Glutamatergic neuron (in vitro differentiated cells): ENCODE data around the gene FCGR3B. TPM values are rescaled to one million over a fixed set of nuclear protein-coding genes. Genes with fewer than 3 reads are reported as not detected.
"Not testable (repeated sequence)": the region's sequence is repeated elsewhere in the genome, so short reads cannot be mapped to it uniquely, and the experiment has no call there.

Source experiments
- DNase-seq: peaks from one replicate; pipeline ENCODE4 v3.0.0; 2022
- H3K27ac Mint-ChIP-seq: one replicate; pipeline ENCODE4 v1.8.0; 2020; ENCODE audit warnings: mild to moderate bottlenecking, mixed read lengths, inconsistent platforms; ENCODE audit not compliant: unreplicated experiment
- H3K27me3 Mint-ChIP-seq: one replicate; pipeline ENCODE4 v1.8.0; 2020; ENCODE audit warnings: mild to moderate bottlenecking, moderate library complexity, mixed read lengths, inconsistent platforms; ENCODE audit not compliant: unreplicated experiment
- H3K36me3 Mint-ChIP-seq: one replicate; pipeline ENCODE4 v1.8.0; 2020; ENCODE audit warnings: mild to moderate bottlenecking, mixed read lengths, inconsistent platforms; ENCODE audit not compliant: unreplicated experiment
- H3K4me1 Mint-ChIP-seq: one replicate; pipeline ENCODE4 v1.8.0; 2020; ENCODE audit warnings: mild to moderate bottlenecking, low read depth, mixed read lengths, inconsistent platforms; ENCODE audit not compliant: unreplicated experiment
- H3K4me3 Mint-ChIP-seq: one replicate; pipeline ENCODE4 v1.8.0; 2020; ENCODE audit warnings: mild to moderate bottlenecking, mixed read lengths, inconsistent platforms; ENCODE audit not compliant: unreplicated experiment
- H3K9me3 Mint-ChIP-seq: one replicate; pipeline ENCODE4 v1.8.0; 2020; ENCODE audit warnings: mild to moderate bottlenecking, moderate library complexity, mixed read lengths, inconsistent platforms; ENCODE audit not compliant: unreplicated experiment
- total RNA-seq: library from RNA; stranded (reverse); fragmentation: NEBNext Ultra II Directional; extraction: Animal tissue kit (Norgen Biotek cat#: 25700); gene quantifications from one replicate; pipeline ENCODE4 v1.2.1, GENCODE V29; 2021; ENCODE audit not compliant: unreplicated experiment

Gene FCGR3B
- total RNA-seq, 1 donor from 2014 or later, result not detected

DNA sequence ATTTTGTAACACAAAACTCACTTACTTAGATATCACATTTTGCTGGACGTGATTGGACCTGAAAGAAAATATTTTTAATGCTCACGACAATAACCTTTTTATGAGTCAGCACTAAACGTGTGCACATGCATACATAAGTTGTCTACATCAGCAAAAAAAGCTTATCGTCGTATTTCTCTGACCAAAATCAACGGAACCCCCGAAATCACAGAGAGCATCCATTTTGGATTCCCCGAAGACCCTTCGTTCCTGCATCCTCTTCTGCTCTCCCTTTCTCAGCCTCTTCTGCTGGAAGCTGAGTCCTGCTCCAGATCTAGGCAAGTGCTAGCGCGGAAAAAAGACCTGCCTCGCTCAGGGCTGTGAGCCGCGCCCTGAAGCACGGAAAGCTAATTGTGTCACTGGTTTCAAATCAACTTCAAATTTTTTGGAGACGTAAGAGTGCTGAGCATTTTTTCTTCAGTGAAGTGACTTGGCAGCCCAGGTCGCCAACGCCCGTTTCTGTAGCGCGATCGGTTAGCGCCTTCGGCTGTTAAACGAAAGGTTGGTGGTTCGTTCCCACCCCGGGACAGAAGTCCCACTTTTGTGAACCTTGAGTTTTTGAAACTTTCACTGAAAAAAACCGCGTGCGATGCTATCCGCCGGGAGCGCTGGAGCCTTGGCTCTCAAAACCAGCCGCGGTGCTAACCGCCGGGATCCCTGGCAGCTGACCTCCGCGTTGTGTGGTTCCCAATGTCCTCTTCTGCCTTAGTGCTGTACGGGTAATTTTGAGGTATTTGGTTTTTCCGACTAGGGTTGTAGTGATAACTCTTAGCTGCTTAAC is 9.6 kb downstream of the FCGR3B start:
- H3K27me3 Mint-ChIP-seq, result not testable (repeated sequence)
- peak; percentile 44 for DNase-seq

GRCh38 chr1:161620399-161620798 is 10.6 kb downstream of the FCGR3B start:
- H3K4me1 Mint-ChIP-seq, H3K9me3 Mint-ChIP-seq, DNase-seq, H3K27me3 Mint-ChIP-seq, H3K27ac Mint-ChIP-seq, H3K36me3 Mint-ChIP-seq, H3K4me3 Mint-ChIP-seq: not testable (repeated sequence)

More for the DNA sequence above, 9.6 kb downstream of the FCGR3B start:
- not testable (repeated sequence) for H3K9me3 Mint-ChIP-seq, H3K36me3 Mint-ChIP-seq, H3K4me1 Mint-ChIP-seq
- Mint-ChIP-seq H3K27ac (peak overlapping the region; percentile 71), H3K4me3 (peak overlapping the region; percentile 90)

DNA sequence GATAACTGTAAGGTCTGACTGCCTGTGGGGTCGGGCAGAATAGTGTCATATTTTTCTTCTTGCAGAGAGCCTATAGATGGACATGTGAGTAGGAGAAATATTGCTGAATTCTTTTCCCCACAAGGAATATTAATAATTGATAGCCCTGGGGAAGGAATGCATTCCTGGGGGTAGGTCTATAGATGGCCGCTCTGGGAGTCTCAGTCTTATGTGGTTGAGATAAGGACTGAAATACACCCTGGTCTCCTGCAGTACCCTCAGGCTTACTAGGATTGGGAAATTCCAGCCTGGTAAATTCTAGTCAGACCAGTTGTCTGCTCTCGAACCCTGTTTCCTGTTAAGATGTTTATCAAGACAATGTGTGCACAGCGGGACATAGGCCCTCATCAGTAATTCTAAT is 12.5 kb downstream of the FCGR3B start:
- not testable (repeated sequence) for H3K36me3 Mint-ChIP-seq, DNase-seq, H3K27me3 Mint-ChIP-seq, H3K9me3 Mint-ChIP-seq, H3K27ac Mint-ChIP-seq, H3K4me3 Mint-ChIP-seq, H3K4me1 Mint-ChIP-seq

GRCh38 chr1:161616417-161616816 is 14.6 kb downstream of the FCGR3B start:
- H3K9me3 Mint-ChIP-seq, result peaks cover 11% of the 10 kb centered on the region
- not testable (repeated sequence) for DNase-seq, H3K27me3 Mint-ChIP-seq, H3K4me3 Mint-ChIP-seq, H3K4me1 Mint-ChIP-seq, H3K36me3 Mint-ChIP-seq
- peak overlapping the region; percentile 91 for H3K27ac Mint-ChIP-seq

GRCh38 chr1:161613142-161613514 is 17.8 kb downstream of the FCGR3B start:
- H3K36me3 Mint-ChIP-seq, H3K27me3 Mint-ChIP-seq, DNase-seq, H3K4me1 Mint-ChIP-seq: not testable (repeated sequence)
- Mint-ChIP-seq H3K9me3 (peaks cover 11% of the 10 kb centered on the region), H3K27ac (peak overlapping the region; percentile 87), H3K4me3 (peak overlapping the region; percentile 91)

DNA sequence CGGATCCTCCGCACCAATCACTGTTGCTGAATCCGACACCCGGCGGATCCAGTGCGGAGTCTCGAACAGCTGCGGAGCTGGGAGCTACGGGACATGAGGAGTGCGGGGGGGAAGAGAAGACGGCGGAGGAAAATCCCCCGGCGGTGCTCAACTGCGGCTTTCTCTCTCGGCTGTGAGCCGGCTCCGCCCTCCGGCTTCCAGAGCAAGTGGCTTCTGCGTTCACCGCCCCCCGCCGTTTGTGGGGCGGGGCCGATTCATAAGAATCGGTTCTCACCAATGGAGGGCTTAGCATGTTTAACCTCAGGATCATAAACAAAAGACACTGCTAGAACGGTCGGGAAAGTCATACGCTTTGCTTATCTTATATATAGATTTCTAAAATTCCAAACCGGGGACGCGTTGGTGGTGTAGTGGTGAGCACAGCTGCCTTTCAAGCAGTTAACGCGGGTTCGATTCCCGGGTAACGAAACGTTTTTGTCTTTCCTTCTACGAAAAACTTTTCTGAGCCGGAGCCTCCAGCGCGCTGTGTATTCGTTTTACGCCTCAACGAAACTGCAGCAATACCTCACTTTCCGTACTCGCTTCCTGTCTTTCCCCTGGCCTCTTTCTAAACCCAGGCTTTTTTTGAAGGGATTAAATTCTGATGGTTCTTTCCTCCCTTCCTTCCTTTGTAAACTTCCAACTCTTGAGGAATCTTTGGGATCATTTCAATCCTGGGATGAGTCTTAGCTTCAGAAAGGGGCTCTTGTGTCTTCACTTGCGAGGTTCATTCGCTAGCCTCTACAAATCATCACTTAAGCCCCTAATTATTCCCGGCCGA is 18.4 kb downstream of the FCGR3B start:
- H3K4me1 Mint-ChIP-seq, H3K36me3 Mint-ChIP-seq, H3K27me3 Mint-ChIP-seq: not testable (repeated sequence)
- H3K4me3 Mint-ChIP-seq, result peak overlapping the region; percentile 91
- peaks cover 11% of the 10 kb centered on the region for H3K9me3 Mint-ChIP-seq
- H3K27ac Mint-ChIP-seq, result peak overlapping the region; percentile 87
- peak; percentile 93 for DNase-seq

DNA sequence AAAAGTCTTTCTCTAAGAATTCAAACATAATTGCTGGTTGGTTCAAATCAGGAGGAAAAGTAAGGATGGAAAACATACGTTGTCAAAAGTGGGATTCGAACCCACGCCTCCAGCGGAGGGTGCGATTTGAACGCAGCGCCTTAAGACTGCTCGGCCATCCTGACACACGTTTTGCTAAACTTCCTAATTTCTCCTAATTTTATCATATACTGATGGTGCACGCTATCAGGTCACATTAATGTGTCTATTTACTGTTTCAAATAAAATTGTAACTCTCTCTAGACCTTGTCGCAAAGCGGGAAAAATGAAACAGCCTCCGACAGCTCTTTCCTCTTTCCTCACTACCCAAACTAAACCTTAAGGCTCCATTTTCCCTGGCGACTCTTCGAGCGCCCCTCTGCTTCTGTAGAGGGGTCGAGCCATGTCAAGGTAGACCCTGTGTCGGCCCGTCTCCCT is 19.1 kb downstream of the FCGR3B start:
- DNase-seq, result not testable (repeated sequence)
- H3K27ac Mint-ChIP-seq, result peak overlapping the region; percentile 87

GRCh38 chr1:161610198-161610597 is 20.8 kb downstream of the FCGR3B start:
- not testable (repeated sequence) for H3K4me1 Mint-ChIP-seq, H3K36me3 Mint-ChIP-seq, H3K4me3 Mint-ChIP-seq, DNase-seq, H3K27ac Mint-ChIP-seq
- Mint-ChIP-seq H3K27me3 (peaks cover 10% of the 10 kb centered on the region), H3K9me3 (peaks cover 13% of the 10 kb centered on the region)

More for the DNA sequence above, 19.1 kb downstream of the FCGR3B start:
- H3K4me3 Mint-ChIP-seq, result peak overlapping the region; percentile 91
- not testable (repeated sequence) for H3K36me3 Mint-ChIP-seq, H3K27me3 Mint-ChIP-seq, H3K4me1 Mint-ChIP-seq
- peaks cover 11% of the 10 kb centered on the region for H3K9me3 Mint-ChIP-seq

GRCh38 chr1:161606541-161607336 is 24.2 kb downstream of the FCGR3B start:
- not testable (repeated sequence) for H3K27me3 Mint-ChIP-seq

DNA sequence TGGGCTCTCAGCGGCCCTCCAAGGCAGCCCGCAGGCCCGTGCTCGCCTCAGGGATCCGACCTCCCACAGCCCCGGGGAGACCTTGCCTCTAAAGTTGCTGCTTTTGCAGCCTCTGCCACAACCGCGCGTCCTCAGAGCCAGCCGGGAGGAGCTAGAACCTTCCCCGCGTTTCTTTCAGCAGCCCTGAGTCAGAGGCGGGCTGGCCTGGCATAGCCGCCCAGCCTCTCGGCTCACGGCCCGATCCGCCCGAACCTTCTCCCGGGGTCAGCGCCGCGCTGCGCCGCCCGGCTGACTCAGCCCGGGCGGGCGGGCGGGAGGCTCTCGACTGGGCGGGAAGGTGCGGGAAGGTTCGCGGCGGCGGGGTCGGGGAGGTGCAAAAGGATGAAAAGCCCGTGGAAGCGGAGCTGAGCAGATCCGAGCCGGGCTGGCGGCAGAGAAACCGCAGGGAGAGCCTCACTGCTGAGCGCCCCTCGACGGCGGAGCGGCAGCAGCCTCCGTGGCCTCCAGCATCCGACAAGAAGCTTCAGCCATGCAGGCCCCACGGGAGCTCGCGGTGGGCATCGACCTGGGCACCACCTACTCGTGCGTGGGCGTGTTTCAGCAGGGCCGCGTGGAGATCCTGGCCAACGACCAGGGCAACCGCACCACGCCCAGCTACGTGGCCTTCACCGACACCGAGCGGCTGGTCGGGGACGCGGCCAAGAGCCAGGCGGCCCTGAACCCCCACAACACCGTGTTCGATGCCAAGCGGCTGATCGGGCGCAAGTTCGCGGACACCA is 25.0 kb downstream of the FCGR3B start:
- H3K27me3 Mint-ChIP-seq, H3K4me1 Mint-ChIP-seq, H3K27ac Mint-ChIP-seq, H3K9me3 Mint-ChIP-seq, H3K36me3 Mint-ChIP-seq, H3K4me3 Mint-ChIP-seq: not testable (repeated sequence)
- DNase-seq, result peak; percentile 26

More at GRCh38 chr1:161606541-161607336, 24.2 kb downstream of the FCGR3B start:
- not testable (repeated sequence) for H3K4me1 Mint-ChIP-seq, H3K9me3 Mint-ChIP-seq, DNase-seq, H3K4me3 Mint-ChIP-seq, H3K36me3 Mint-ChIP-seq, H3K27ac Mint-ChIP-seq

- H3K27ac Mint-ChIP-seq, DNase-seq, H3K4me1 Mint-ChIP-seq, H3K27me3 Mint-ChIP-seq, H3K9me3 Mint-ChIP-seq, H3K36me3 Mint-ChIP-seq: not testable (repeated sequence)
- peak overlapping the region; percentile 34 for H3K4me3 Mint-ChIP-seq
These were observed 26.0 kb downstream of the FCGR3B start for GRCh38 chr1:161605024-161605423.
